LNCaP clone FGC (cell line): ENCODE results near the gene PLP2.

ENCODE experiments used
- DNase-seq: peaks from one replicate; pipeline ENCODE4 v3.0.0-alpha.2; 2011; ENCODE audit warnings: low read depth
- H3K4me3 ChIP-seq: 2 replicates; pipeline ENCODE4 v1.5.1; 2011; ENCODE audit warnings: mild to moderate bottlenecking, low read depth, low read length, control low read depth
- CTCF ChIP-seq: IDR thresholded peaks from 2 replicates; pipeline ENCODE4 v1.5.1; 2012; ENCODE audit warnings: mild to moderate bottlenecking; ENCODE audit not compliant: control insufficient read depth, insufficient read depth; ENCODE audit errors: extremely low read depth

The PLP2 gene

GRCh38 chrX:49211074-49211473 lies 39.4 kb downstream of the PLP2 start:
- no peak for DNase-seq
- no peak for TF ChIP-seq CTCF
- H3K4me3 ChIP-seq: no peak overlapping the region

GRCh38 chrX:49212209-49212608 lies 40.5 kb downstream of the PLP2 start:
- DNase-seq: no peak
- H3K4me3 ChIP-seq: no peak overlapping the region
- TF ChIP-seq CTCF: no peak

- TF ChIP-seq CTCF: no peak
- no peak overlapping the region for H3K4me3 ChIP-seq
- DNase-seq: no peak
Observed at GRCh38 chrX:49212861-49213260, 41.2 kb downstream of the PLP2 start.

GRCh38 chrX:49214416-49214815 lies 42.7 kb downstream of the PLP2 start:
- no peak for DNase-seq
- no peak for TF ChIP-seq CTCF
- no peak overlapping the region for H3K4me3 ChIP-seq

GRCh38 chrX:49214996-49215526 lies 43.4 kb downstream of the PLP2 start:
- DNase-seq: no peak
- no peak overlapping the region for H3K4me3 ChIP-seq
- TF ChIP-seq CTCF: no peak

GRCh38 chrX:49220100-49220499 lies 48.4 kb downstream of the PLP2 start:
- no peak for DNase-seq
- no peak overlapping the region for H3K4me3 ChIP-seq
- TF ChIP-seq CTCF: no peak

GRCh38 chrX:49221868-49222267 lies 50.2 kb downstream of the PLP2 start:
- no peak overlapping the region for H3K4me3 ChIP-seq
- no peak for TF ChIP-seq CTCF
- DNase-seq: no peak
